ENCODE results near the gene RPTOR.
A peak's percentile ranks its signal among the peaks of the same experiment; 100 is the strongest.
"Not testable (repeated sequence)": the region's sequence is repeated elsewhere in the genome, so short reads cannot be mapped to it uniquely, and the experiment has no call there.

RPTOR gene

DNA sequence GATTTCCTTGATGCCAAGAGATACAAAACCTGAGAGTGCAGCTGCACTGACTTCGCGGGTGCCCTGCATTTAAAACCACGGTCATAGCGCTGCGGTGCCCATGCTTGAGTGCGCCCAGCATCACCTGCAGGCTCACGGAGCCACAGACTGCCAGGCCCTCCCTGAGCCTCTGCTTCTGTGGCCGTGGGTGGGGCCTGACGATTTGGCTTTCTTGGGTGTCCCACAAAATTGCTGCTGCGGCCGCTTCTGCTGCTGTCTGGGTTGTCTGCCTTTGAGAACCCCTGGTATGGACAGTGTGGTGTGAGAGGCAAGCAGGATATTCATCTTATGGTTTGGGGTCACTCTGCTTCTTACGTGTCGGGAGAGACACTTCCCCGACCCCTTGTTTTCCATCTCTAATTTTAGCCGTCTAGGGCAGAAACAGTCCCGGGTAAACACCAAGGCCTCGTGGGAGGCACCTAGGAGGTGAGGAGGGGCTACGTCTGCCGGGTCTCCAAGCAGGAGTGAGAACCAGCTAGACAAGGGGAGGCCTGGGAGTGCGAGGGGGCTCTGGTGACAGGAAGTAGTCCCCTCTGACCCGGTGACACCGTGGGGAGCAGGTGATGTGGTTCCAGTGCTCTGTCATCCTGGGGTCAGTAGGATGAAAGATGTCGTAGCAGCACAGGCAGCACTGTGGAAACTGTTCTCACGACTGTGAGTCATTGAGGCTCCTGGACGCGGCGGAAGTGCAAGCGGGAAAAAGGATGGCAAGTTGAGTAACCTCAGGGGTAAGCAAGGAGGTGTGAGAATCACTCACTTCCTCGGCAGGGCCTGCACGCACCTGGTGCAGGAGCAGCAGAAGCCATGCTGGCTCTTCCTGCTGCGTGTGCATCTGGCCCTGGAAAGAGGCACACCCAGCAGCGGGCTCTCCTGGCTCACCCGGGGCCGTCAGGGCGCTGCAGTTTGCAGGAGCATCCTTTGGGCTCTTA, 176.3 kb downstream of the RPTOR start:
- peak; percentile 41 for DNase-seq (ENCODE audit: low read depth)

DNA sequence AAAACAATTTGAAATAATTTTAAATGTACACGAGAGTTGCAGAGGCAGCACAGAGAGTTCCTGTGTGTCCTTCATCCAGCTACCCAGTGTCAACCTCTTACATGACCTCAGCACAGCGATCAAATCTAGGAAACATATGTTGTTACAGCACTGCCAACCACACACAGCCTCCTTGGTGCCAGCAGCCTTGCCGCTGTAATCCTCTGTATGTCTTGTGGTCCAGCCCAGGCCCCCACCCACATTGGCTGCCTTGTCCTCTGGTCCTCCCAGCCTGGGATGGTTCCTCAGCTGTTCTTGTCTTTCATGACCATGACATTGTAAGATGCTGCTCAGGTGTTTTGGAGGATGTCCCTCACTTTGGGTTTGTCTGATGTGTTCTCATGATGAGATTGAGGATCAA, 178.0 kb downstream of the RPTOR start:
- DNase-seq (ENCODE audit: low read depth): no peak

DNA sequence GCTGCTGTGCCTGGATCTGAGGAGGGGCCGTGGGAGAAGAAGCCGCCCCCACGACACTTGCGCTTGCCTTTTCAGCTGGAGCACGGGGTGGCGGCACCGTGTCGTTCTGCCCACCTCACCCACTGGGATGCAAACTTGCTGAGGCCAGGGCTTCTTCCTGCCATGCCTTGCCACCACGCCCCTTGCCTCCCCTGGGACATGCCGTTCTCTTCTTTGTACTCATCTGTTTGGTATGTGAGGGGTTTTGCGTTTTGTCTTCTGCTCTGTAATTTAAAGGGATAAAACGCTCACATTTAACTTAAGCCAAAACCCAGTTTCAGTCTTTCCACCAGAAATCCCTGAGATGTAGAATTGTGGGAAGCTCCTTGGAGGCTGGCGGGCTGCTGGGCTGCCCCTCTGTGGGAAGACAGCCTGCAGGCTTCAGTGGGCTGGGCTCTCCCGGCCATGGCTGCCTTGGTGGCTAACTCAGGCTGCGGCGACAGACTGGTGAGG, 180.2 kb downstream of the RPTOR start:
- DNase-seq (ENCODE audit: low read depth): no peak

DNA sequence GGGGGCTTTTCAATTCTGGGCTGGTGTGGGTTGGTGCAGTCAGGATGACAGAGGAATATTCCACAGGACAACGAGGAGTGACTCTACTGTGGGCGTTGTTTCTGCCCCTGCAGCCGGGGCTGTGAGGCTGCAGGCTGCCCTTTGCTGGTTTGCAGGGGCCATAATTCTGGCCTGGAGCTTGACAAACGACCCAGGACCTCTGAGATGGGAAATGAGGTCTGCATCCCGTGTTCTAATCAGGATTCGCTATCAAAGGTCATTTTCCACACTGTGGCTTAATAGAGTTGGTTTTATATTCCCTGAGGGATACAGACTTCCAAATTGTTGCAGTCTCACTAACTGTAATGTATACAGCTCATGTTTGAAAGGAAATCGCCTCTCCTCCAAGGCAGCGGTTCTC, 180.9 kb downstream of the RPTOR start:
- no peak for DNase-seq (ENCODE audit: low read depth)

DNA sequence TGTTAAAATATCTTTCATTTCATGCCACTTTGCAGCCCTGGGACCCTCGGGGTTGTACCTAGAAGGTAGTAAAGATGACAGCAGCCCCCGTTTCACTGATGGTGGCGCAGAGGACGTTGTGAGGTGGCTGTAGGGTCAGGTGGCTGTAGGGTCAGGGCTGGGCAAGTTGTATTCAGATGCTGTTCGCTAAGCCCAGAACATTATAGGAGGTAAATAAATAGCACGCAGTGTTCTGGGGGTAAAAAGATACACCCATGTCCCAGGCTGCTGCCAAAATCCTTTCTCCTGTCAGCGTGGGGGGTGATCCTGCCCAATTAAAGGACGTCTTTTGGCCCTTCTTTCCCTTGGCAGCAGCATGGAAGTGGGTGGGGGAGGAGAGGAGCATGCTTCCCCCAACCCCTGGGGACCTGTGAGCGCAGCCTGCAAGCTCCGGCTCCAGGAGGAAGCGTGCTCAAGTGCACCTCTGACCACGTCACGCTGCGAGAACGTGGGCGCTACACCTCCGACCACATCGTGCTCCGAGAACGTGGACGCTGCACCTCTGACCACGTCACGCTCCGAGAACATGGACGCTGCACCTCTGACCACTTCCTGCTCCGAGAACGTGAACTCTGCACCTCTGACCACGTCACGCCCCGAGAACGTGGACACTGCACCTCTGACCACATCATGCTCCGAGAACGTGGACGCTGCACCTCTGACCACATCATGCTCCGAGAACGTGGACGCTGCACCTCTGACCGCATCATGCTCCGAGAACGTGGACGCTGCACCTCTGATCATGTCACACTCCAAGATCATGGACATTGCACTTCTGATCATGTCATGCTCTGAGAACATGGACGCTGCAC, 182.1 kb downstream of the RPTOR start:
- no peak for DNase-seq (ENCODE audit: low read depth)

DNA sequence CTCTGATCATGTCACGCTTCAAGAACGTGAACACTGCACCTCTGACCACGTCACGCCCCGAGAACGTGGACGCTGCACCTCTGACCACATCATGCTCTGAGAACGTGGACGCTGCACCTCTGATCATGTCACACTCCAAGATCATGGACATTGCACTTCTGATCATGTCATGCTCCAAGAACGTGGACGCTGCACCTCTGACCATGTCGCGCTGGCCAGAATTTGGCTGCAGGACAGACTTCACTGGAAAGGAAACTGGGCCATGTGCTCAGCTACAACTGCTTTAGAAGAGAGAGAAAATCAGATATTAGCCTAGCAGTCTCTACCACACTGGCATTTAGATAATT, 182.7 kb downstream of the RPTOR start:
- no peak for DNase-seq (ENCODE audit: low read depth)

DNA sequence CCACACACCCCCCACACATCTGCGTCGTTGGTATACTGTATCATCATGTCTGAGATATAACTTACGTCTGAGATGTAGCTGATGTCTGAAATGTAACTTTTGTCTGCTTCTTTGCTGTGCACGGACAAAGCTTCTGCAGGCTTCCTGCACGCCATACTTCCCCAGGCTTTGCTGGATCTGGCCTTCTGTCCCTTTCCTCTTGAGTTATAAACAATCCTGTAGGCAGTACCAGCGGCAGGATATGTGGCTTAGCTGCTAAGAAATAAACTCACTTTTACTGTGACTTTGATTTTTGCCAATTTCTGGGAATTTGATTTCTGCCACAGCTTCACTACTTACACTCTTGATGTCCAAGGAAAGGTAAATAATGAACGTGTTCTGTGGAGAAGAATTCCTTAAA, 184.4 kb downstream of the RPTOR start:
- DNase-seq (ENCODE audit: low read depth): no peak

DNA sequence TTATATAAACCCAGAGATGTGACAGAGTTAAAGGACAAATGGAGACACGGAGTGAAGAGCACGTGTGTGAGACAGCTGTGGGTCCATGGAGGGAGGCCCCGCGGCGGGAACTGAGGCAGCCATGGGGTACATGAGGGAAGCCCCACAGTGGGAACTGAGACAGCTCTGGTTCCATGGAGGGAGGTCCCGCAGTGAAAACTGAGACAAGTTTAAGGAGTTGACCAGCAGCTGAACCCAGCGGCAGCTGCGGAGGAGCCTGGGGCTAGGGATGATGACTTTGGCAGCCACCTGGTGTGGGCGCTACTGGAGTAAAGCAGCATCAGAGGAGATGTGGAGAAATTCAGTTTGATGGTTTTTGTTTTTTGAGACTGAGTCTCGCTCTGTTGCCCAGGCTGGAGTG, 185.1 kb downstream of the RPTOR start:
- DNase-seq (ENCODE audit: low read depth): no peak

DNA sequence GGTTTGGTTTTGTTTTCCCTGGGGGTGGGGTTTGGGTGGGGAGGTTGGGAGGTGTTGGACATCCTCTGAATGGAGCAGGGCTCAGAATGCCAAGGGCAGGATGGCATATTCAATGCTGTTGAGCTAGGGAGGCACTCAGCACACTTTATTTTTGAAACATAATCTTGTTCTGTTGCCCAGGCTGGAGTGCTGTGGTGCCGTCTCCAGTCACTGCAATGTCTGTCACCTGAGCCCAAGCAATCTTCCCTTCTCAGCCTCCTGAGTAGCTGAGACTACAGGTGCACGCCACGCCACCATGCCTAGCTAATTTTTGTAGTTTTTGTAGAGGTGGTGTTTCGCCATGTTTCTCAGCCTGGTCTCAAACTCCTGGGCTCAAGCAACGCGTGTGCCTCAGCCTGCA, 186.1 kb downstream of the RPTOR start:
- DNase-seq (ENCODE audit: low read depth): no peak

DNA sequence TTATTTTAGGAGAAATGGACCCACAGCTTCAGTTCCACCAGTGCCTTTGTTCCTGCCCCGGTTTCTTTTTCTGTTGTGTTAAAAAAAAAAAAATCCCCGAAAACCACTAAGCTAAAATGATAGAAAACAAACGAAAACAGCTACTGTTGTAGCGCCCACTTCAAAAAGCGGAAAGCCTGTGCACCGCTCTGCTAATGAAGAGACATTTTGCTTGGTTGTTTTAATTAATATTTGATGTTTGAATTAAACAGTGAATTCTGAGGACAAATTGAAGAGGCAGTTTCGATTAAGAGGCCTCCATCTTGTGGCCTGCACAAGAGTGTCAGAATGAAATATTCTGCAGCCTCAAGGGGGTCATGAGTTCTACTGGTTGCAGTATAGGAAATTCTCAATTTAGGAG, 186.7 kb downstream of the RPTOR start:
- no peak for DNase-seq (ENCODE audit: low read depth)

DNA sequence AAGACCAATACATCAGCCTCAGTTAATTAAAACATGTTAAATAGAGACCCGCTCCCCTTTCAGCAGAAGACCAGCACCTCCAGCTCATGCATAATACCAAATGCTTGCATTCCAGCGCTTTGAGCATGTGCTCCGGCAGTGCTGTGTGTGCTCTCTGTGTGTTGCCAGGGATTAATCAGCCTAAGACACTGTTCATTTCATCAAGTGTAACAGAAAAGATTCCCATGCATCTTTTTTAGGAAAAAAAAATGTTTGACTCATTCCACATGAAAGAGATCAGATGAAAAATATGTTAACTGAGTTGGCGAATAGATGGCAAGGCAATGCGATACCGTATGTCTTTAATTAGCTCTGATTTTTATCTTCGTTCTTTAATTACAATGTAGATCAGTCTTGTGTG, 187.6 kb downstream of the RPTOR start:
- DNase-seq (ENCODE audit: low read depth): no peak

DNA sequence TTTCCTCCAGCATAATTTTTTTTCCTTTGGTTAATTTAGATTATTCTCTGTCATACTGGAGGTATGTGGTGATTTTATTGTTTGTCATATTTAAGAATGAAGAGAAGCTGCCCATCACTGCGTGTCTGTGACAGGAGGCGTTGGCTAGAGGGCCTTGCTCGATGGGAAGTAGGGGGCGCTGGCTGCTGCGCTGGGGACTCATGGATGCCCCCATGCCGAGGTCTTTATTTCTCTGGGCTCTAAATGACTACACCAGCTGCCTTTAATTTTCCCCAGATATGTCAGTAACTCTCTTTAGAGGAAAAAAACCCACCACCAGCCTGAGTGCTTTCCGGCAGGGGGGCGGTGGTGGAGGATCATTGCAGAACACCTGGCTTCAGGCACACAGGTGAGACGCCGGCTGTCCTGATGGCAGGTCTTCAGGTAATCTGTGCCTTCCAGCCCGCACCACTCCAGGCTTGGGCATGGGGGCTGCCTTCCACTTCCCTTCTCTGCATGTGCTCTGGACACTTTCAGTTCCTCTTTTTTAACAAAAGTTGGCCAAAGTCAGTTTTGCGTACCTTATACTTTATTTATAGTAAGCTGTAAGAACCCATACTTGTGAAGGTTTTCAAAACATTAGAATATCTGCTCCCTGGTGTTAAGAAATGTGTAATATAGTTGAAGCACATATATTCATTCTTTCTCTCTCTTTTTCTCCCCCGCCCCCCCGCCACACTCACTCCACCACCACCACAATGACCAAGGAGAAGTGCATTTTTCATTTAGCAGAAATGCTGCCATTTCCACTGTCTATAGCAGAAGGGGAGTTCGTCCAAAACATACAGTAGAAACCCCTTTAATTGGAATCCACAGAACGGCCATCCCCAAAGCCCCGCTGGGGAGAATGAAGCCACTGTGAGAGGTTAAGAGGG, 192.7 kb downstream of the RPTOR start:
- no peak for DNase-seq (ENCODE audit: low read depth)

DNA sequence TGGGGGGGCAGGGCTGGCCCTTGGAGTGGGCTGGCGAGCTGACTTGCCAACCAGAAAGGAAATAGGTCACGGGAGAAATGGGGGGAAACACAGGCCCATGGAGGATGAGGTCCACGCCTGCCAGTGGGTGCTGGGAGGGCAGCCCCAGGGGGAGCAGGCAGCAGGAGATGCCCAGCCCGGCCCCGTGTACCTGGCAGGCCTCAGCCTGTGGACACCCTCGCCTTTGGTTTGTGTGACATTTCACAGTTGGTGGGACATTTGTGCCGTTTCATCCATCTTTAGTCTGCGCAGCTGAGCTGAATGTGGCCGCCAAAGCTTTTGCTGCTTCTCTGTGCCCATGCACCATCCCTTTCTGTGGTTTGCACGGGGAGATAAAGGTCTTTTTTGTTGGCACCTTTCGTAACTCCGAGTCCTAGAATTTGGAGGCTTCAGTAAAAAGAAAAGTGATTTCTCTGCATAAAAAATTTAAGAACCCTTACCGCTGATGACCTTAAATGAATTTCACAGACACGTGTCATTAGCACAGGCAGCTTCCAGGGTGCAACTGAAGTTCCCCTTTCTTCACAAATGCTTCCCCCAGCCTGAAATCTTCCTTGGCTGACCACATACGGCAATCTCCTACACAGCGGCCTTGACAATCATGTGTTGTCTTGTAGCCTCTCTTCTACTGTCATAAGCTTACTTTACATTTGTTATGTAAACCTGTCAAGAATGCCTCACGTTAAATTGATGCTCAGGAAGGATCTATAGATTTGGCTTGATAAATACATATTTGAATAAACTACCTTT, 193.6 kb downstream of the RPTOR start:
- DNase-seq (ENCODE audit: low read depth): no peak

DNA sequence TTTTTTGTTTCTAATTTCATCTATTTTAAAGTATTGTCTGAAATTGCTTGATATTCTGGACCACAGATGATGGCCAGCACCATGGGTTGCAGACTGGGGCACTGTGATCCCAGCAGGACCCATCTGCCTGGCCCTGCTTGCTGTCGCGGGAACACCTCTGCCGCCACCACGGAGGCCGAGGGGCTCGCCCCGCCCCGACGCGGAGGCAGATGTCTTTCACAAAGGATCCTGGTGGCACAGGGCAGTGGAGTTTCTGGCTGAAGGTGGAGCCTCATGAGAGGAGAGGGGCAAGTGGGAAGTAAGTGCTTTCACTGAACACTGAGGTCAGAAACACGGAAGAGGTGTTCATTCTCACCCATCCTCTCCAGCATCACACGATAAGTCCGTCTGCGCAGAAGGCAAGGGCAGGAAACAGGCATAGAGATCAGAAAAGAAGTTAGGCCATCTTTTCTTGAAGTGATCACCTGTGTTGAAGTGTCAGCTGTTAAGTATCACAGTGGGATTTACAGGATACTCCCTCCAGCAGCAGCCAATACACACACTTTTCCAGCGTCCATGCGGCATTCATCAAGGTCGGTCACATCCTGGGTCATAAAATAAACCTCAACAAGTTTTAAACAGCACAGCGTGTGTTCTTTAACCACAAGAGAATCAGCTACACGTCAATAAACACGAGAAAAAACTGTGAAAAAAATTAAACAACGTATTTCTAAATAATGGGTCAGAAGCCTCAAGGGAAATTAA, 194.5 kb downstream of the RPTOR start:
- no peak for DNase-seq (ENCODE audit: low read depth)

DNA sequence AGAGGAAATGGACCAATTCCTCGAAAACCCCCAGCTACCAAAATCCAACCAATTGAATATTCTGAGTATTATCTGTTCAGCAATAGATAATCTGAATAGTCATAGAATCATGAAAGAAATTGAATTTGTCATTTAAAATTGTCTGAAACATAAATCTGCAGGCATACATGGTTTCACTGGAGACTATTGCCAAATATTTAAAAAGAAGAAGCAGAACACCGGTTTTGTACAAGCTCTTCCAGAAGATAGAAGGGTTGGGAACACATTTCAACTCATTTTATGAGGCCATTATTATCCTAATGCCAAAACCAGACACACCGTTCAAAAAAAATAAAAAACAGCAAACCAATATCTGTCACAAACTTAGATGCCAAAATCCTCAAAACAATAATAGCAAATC, 195.5 kb downstream of the RPTOR start:
- DNase-seq (ENCODE audit: low read depth): no peak

DNA sequence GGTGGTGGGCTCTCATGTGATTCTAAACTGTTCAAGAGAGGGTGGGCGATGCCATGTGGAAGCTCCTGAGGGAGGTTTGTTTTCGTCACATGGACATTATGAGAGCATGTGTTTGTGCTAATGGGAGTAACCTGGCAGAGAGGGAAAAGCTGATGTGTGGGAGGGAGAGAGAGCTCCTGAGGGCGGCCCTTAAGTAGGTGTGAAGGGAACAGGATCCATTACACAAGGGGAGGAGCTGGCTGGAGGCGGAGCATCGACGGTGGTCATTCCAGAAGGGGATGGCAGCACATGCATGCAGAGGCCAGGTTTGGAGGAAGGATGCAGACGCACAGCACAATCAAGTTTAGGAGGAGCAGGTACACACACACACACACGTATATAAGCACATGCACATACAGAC, 197.5 kb downstream of the RPTOR start:
- DNase-seq (ENCODE audit: low read depth): no peak

DNA sequence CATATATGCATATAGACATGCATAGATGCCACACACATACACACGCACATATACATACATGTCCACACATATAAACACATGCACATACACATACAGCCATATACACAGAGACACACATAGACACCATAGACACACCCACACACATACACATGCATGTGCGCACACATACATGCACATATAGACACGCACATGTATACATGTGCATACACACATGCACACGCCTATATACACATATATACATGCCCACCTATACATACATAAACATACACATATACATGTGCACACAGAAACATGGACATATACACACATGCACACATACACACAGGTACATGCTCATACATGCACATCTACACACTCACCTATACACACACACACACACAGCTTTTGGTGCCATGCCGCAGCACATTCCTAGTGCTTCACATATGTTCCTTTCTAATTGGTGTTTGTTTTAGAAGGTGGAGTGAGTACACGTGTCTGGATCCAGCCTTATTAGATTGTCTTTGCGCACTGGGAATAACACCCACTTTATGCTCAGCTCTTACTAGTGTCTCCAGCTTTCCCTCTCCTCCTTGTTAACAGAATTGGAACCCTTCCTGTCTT, 198.0 kb downstream of the RPTOR start:
- no peak for DNase-seq (ENCODE audit: low read depth)

DNA sequence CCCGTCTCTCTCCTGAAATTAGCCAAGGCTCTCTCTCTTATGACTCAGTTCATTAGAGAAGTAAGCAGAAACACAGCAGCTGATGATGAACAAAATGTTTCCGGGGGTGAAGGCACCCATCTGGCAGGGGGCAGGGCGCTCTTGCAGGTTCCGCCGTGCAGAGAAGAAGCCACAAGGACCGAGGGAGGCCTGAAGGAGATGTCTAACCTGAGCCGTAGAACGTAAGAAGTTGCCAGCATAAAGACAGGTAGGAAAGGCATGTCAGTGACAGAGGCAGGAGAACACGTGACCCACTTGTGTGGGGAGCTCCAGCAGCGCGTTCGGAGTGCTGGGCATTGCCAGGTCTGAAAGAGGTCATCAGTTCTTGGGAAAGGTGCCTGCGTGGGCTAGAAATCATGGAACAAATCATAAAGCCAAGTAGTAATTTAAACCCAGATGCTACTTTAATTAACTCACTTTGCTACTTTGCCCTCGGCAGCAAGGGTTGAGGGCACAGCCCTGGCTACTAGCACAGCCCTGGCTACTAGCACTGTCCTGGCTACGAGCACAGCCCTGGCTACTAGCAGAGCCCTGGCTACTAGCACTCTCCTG, 198.6 kb downstream of the RPTOR start:
- peak; percentile 35 for DNase-seq (ENCODE audit: low read depth)

DNA sequence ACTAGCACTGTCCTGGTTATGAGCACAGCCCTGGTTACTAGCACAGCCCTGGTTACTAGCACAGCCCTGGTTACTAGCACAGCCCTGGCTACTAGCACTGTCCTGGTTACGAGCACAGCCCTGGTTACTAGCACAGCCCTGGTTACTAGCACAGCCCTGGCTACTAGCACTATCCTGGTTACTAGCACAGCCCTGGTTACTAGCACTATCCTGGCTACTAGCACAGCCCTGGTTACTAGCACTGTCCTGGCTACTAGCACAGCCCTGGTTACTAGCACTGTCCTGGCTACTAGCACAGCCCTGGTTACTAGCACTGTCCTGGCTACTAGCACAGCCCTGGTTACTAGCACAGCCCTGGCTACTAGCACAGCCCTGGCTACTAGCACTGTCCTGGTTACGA, 199.3 kb downstream of the RPTOR start:
- not testable (repeated sequence) for DNase-seq (ENCODE audit: low read depth)

DNA sequence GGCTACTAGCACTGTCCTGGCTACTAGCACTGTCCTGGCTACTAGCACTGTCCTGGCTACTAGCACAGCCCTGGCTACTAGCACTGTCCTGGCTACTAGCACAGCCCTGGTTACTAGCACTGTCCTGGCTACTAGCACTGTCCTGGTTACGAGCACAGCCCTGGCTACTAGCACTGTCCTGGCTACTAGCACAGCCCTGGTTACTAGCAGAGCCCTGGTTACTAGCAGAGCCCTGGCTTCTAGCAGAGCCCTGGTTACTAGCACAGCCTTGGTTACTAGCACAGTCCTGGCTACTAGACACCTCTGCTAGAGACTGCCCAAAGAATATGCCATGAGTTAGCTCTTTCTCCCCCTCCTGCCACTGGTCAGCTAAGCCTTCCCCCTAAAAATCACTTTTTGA, 200.1 kb downstream of the RPTOR start:
- DNase-seq (ENCODE audit: low read depth): not testable (repeated sequence)

Data from stimulated activated CD8-positive, alpha-beta memory T cell treated with anti-CD3 and anti-CD28 coated beads, Interleukin-12 subunit alpha, Interleukin-12 subunit beta, amount 100 ng/mL, for 1 hour (primary cell).